Activated CD4-positive, alpha-beta T cell treated with anti-CD3 and anti-CD28 coated beads for 36 hours (primary cell): ENCODE results near the gene REXO4. TPM values are rescaled to one million over a fixed set of nuclear protein-coding genes. Genes with fewer than 3 reads are reported as not detected.
"Not testable (repeated sequence)": the region's sequence is repeated elsewhere in the genome, so short reads cannot be mapped to it uniquely, and the experiment has no call there.

Experiments used
- ATAC-seq: fragments of 200-7000 bp; cut with Tn5 transposase; one replicate; pipeline ENCODE4 v1.10.0; 2021; ENCODE audit warnings: mild to moderate bottlenecking, moderate library complexity
- CTCF ChIA-PET: fragments of 350-600 bp; sonication (Branson Sonifier 250); formaldehyde crosslinking; loops from one replicate; lab custom pipeline; 2021; ENCODE audit warnings: antibody characterized with exemption; lab: Charles Lee
- POLR2A ChIA-PET: fragments of 350-600 bp; sonication (Branson Sonifier 250); formaldehyde crosslinking; loops from one replicate; lab custom pipeline; 2021; ENCODE audit warnings: antibody characterized with exemption, inconsistent platforms; lab: Charles Lee
- DNase-seq: peaks from one replicate; pipeline ENCODE4 v3.0.0-alpha.2; 2020
- H3K27ac Mint-ChIP-seq: one replicate; pipeline ENCODE4 v1.8.0; 2021; ENCODE audit warnings: mixed read lengths
- H3K27me3 Mint-ChIP-seq: one replicate; pipeline ENCODE4 v1.8.0; 2021; ENCODE audit warnings: mixed read lengths
- H3K36me3 Mint-ChIP-seq: one replicate; pipeline ENCODE4 v1.8.0; 2021; ENCODE audit warnings: low read depth, mixed read lengths
- H3K4me1 Mint-ChIP-seq: one replicate; pipeline ENCODE4 v1.8.0; 2021; ENCODE audit warnings: mixed read lengths
- H3K4me3 Mint-ChIP-seq: one replicate; pipeline ENCODE4 v1.8.0; 2021; ENCODE audit warnings: mild to moderate bottlenecking, moderate library complexity, mixed read lengths
- H3K9me3 Mint-ChIP-seq: one replicate; pipeline ENCODE4 v1.8.0; 2021; ENCODE audit warnings: low read depth, mixed read lengths
- intact Hi-C, 2 experiments: fragments of 100-400 bp; cut with DNase I in 1 of 2; cut with micrococcal nuclease in 1 of 2; formaldehyde crosslinking; loops; one replicate each; pipeline versions ENCODE4 v1.14.2 to v1.15.1; 2022 to 2024; cut with DNase I, micrococcal nuclease
- total RNA-seq, 2 experiments: library from RNA; stranded (reverse); gene quantifications; one replicate each; pipeline ENCODE4 v1.2.3, GENCODE V29; 2021

The REXO4 gene
- total RNA-seq, 2 experiments from 2014 or later: 25.9 to 34.3 TPM

DNA sequence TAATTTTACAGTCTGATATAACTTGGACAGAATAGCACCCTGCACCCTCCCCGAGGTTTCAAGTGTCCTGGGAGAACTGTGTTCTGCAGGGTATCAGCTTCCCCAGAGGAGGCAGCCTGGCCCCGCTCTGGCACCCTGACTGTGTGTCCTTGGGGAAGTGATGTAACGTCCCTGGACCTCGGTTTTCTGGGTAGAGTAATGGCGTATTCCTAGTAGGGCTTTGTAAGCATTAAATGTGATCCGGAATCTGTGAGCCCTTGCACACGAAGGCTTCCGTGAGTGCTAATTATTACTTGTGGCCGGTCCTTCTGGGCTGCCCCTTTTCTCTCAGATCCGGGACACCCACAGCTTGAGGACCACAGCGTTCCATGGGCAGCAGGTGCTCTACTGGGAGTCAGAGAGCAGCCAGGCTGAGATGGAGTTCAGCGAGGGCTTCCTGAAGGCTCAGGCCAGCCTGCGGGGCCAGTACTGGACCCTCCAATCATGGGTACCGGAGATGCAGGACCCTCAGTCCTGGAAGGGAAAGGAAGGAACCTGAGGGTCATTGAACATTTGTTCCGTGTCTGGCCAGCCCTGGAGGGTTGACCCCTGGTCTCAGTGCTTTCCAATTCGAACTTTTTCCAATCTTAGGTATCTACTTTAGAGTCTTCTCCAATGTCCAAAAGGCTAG is 41.0 kb upstream of the REXO4 start:
- no peaks in the 10 kb centered on the region for H3K36me3 Mint-ChIP-seq
- H3K4me3 Mint-ChIP-seq: peak overlapping the region; percentile 74

DNA sequence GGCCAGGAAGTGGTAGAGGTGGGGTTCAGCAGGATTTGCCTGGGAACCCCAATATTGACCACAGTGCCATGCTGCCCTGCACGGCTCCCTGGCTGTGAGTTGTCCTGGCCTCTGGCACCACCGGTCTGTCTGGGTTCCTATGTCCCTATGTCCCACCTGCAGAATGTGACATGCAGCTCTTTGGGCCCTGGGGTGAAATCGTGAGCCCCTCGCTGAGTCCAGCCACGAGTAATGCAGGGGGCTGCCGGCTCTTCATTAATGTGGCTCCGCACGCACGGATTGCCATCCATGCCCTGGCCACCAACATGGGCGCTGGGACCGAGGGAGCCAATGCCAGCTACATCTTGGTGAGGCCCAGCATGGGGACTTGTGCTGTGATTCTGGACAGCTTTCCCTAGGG is 39.9 kb upstream of the REXO4 start:
- intact Hi-C loops: loop anchor here in 1 of 2 experiments (2.0 to 5.0 kb wide), 2 partner anchors 29 to 610 kb away; partner anchors contain the start of gene BRD3
- Mint-ChIP-seq H3K27me3 (no peaks in the 10 kb centered on the region), H3K4me1 (no peaks in the 10 kb centered on the region), H3K36me3 (no peaks in the 10 kb centered on the region), H3K4me3 (no peak overlapping the region), H3K27ac (no peak overlapping the region), H3K9me3 (no peaks in the 10 kb centered on the region)
- ChIA-PET POLR2A (no interaction called here), CTCF (interaction anchor here (0.7 to 1.2 kb wide), 2 partner anchors 269 to 413 kb away, joined by 3 read pairs; no protein-coding TSS in a partner anchor)
- ATAC-seq (no peak), DNase-seq (no peak)

More for the DNA sequence above, 41.0 kb upstream of the REXO4 start:
- intact Hi-C loops: loop anchor here (1.0 to 5.0 kb wide), 11 partner anchors 21 to 609 kb away; partner anchors contain the start of genes REXO4 (in 2 of the 2), BRD3 (in 1 of the 2), BRD3OS (in 1 of the 2) and MED22 (in 1 of the 2)
- ChIA-PET POLR2A (interaction anchor here (0.8 to 1.5 kb wide), 3 partner anchors 20 to 428 kb away, joined by 3 to 5 read pairs (median 3); partner anchors contain the start of gene GTF3C5), CTCF (interaction anchor here (0.6 to 1.4 kb wide), 5 partner anchors 28 to 1748 kb away, joined by 3 to 6 read pairs (median 3); no protein-coding TSS in a partner anchor)
- ATAC-seq (no peak), DNase-seq (no peak)
- H3K27ac Mint-ChIP-seq: no peak overlapping the region
- H3K9me3 Mint-ChIP-seq: no peaks in the 10 kb centered on the region
- H3K4me1 Mint-ChIP-seq: no peaks in the 10 kb centered on the region
- no peaks in the 10 kb centered on the region for H3K27me3 Mint-ChIP-seq

DNA sequence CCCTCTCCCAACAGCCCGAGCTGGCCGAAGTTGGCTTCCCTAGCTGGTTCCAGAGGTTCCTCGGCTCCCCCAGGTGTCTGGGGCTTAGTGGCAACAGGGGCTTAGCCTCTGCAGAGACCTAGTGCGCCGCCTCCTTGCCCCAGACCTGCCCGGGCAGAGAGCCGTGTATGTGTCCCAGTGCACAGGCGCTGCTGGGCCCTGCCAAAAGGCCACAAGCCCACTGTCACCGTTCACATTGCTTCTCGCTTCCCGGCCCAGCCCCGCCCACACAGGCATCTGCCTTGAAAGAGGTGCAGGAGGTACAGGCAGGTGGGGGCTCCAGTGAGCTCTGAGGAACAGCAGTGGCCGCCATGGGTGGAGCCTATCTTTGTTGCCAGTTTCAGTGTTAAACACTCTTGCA is 39.4 kb upstream of the REXO4 start:
- Mint-ChIP-seq H3K9me3 (no peaks in the 10 kb centered on the region), H3K27me3 (no peaks in the 10 kb centered on the region), H3K36me3 (no peaks in the 10 kb centered on the region), H3K4me1 (no peaks in the 10 kb centered on the region), H3K4me3 (no peak overlapping the region), H3K27ac (no peak overlapping the region)
- CTCF ChIA-PET: no interaction called here
- POLR2A ChIA-PET: no interaction called here
- no peak for DNase-seq
- intact Hi-C loops: loop anchor here in 1 of 2 experiments (5.0 kb wide), 1 partner anchor 610 kb away; the partner anchor contains the start of gene BRD3
- no peak for ATAC-seq

DNA sequence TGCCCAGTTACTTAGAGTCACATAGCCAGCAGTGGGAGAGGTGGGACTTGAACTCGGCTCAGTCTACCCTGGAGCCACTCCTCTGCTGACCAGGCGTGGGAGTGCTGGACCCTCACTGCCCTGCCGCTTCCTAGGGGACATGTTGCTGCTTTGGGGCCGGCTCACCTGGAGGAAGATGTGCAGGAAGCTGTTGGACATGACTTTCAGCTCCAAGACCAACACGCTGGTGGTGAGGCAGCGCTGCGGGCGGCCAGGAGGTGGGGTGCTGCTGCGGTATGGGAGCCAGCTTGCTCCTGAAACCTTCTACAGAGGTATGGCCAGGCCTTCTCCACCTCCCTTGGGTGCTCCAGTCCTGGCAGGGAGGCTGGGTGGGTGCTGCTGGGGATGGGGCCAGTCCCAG is 38.6 kb upstream of the REXO4 start:
- no peaks in the 10 kb centered on the region for H3K4me1 Mint-ChIP-seq
- no peaks in the 10 kb centered on the region for H3K36me3 Mint-ChIP-seq
- no peak overlapping the region for H3K27ac Mint-ChIP-seq
- ChIA-PET POLR2A (no interaction called here), CTCF (no interaction called here)
- no peaks in the 10 kb centered on the region for H3K27me3 Mint-ChIP-seq
- ATAC-seq: no peak
- H3K9me3 Mint-ChIP-seq: no peaks in the 10 kb centered on the region
- H3K4me3 Mint-ChIP-seq: no peak overlapping the region
- DNase-seq: no peak
- intact Hi-C loops: loop anchor here in 1 of 2 experiments (5.0 kb wide), 1 partner anchor 611 kb away; the partner anchor contains the start of gene BRD3

DNA sequence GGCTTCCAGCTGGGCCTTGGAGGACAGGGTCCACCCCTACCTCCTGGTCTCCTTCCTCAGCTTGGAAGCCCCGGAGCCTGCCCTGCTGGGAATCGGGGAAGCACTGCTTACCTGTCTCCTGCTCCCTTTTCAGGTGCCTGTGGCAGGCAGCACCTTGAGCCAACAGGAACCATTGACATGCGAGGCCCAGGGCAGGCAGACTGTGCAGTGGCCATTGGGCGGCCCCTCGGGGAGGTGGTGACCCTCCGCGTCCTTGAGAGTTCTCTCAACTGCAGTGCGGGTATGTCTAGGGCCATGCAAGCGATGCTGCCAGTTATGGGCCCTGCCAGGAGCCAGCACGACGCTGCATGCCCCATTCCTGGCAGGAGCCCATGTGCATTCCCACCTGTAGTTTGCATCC is 38.1 kb upstream of the REXO4 start:
- Mint-ChIP-seq H3K27me3 (no peaks in the 10 kb centered on the region), H3K4me3 (no peak overlapping the region), H3K27ac (no peak overlapping the region), H3K9me3 (no peaks in the 10 kb centered on the region), H3K4me1 (no peaks in the 10 kb centered on the region), H3K36me3 (no peaks in the 10 kb centered on the region)
- intact Hi-C loops: loop anchor here in 1 of 2 experiments (5.0 kb wide), 1 partner anchor 611 kb away; the partner anchor contains the start of gene BRD3
- CTCF ChIA-PET: no interaction called here
- POLR2A ChIA-PET: no interaction called here
- DNase-seq (no peak), ATAC-seq (no peak)

DNA sequence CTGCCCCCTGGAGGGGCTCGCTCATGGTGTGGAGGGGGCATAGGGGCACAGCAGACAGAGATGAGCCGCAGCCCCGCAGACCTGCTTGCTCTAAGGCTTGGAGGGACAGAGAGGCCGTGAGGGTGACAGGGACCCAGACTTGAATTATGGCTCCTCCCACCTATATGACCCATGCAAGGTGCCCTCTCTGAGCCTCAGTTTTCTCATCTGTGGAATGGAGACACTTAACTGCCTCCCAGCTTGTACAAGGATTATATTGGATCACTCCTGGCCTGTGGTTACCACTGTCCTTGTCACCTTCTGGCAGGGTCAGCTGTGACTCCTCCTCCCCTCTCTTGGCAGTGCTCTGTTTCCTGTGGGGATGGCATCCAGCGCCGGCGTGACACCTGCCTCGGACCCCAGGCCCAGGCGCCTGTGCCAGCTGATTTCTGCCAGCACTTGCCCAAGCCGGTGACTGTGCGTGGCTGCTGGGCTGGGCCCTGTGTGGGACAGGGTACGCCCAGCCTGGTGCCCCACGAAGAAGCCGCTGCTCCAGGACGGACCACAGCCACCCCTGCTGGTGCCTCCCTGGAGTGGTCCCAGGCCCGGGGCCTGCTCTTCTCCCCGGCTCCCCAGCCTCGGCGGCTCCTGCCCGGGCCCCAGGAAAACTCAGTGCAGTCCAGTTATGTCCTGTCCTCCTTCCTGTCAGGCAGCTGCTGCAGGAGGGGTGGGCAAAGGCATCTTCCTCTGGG is 37.3 kb upstream of the REXO4 start:
- no peak overlapping the region for H3K4me3 Mint-ChIP-seq
- DNase-seq: no peak
- H3K36me3 Mint-ChIP-seq: no peaks in the 10 kb centered on the region
- no peaks in the 10 kb centered on the region for H3K4me1 Mint-ChIP-seq
- CTCF ChIA-PET: interaction anchor here (0.6 kb wide), 1 partner anchor 714 kb away, joined by 3 read pairs; no protein-coding TSS in a partner anchor
- no peak for ATAC-seq
- intact Hi-C loops: loop anchor here in 1 of 2 experiments (5.0 kb wide), 1 partner anchor 612 kb away; the partner anchor contains the start of gene BRD3
- H3K27me3 Mint-ChIP-seq: no peaks in the 10 kb centered on the region
- H3K9me3 Mint-ChIP-seq: no peaks in the 10 kb centered on the region
- H3K27ac Mint-ChIP-seq: no peak overlapping the region
- POLR2A ChIA-PET: no interaction called here

DNA sequence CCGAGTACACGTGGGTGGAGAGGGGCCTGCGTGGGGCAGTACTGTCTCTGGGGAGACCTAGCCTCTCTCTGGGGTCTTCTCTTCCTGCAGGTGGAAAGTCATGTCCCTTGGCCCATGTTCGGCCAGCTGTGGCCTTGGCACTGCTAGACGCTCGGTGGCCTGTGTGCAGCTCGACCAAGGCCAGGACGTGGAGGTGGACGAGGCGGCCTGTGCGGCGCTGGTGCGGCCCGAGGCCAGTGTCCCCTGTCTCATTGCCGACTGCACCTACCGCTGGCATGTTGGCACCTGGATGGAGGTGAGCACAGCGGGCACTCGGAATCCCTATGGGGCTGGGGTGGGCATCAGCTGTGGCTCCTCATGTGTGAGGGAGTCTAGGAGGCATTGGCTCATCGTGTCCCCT is 36.5 kb upstream of the REXO4 start:
- no peaks in the 10 kb centered on the region for H3K9me3 Mint-ChIP-seq
- intact Hi-C loops: no loop called here
- H3K27me3 Mint-ChIP-seq: no peaks in the 10 kb centered on the region

DNA sequence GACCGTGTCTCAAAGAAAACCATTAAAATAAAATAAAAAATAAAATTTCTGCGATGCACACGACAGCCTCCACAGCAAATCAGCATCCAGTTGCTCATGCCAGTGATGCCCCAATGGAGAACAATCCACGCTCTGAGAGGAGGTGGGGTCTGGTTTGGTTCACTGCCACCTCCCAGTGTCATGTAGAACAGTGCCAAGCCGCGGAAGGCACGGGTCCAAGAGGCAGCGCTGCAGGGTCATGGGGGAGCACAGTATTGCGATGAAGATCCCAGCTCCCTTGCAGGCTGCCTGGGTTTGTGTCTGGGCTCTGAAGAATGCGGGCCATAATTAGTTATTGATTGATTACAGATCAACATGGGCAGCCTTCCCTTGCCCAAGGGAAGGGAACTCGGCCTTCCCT is 35.8 kb upstream of the REXO4 start:
- ChIA-PET POLR2A (no interaction called here), CTCF (no interaction called here)
- no peaks in the 10 kb centered on the region for H3K27me3 Mint-ChIP-seq
- ATAC-seq: no peak
- H3K9me3 Mint-ChIP-seq: no peaks in the 10 kb centered on the region
- DNase-seq: no peak
- H3K4me3 Mint-ChIP-seq: no peak overlapping the region
- H3K27ac Mint-ChIP-seq: no peak overlapping the region
- intact Hi-C loops: no loop called here
- no peaks in the 10 kb centered on the region for H3K36me3 Mint-ChIP-seq
- H3K4me1 Mint-ChIP-seq: no peaks in the 10 kb centered on the region

More for the DNA sequence above, 36.5 kb upstream of the REXO4 start:
- no peak for ATAC-seq
- POLR2A ChIA-PET: no interaction called here
- Mint-ChIP-seq H3K27ac (no peak overlapping the region), H3K36me3 (no peaks in the 10 kb centered on the region), H3K4me1 (no peaks in the 10 kb centered on the region), H3K4me3 (no peak overlapping the region)
- DNase-seq: no peak
- CTCF ChIA-PET: no interaction called here

DNA sequence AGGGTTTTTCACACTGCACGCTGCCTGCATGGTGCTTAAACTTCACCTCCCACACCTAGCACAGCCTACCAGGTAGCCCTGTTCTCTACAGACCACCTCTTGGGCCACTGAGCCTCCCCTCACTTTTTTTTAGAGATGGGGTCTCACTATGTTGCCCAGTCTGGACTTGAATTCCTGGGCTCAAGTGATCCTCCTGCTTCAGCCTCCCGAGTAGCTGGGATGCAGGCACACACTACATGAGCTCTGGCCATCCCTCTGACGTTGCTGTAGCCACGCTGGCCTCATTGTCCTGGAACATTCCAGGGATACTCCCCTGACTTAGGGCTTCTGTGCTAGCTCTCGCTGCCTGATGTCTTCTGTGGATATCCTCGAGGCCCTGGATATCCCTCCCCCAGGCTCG is 34.8 kb upstream of the REXO4 start:
- POLR2A ChIA-PET: no interaction called here
- ATAC-seq (no peak), DNase-seq (no peak)
- Mint-ChIP-seq H3K4me1 (no peaks in the 10 kb centered on the region), H3K27ac (no peak overlapping the region), H3K4me3 (no peak overlapping the region), H3K27me3 (no peaks in the 10 kb centered on the region), H3K36me3 (no peaks in the 10 kb centered on the region), H3K9me3 (no peaks in the 10 kb centered on the region)
- intact Hi-C loops: no loop called here
- CTCF ChIA-PET: interaction anchor here (0.9 kb wide), 1 partner anchor 26 kb away, joined by 3 read pairs; the partner anchor contains the start of gene SLC2A6

DNA sequence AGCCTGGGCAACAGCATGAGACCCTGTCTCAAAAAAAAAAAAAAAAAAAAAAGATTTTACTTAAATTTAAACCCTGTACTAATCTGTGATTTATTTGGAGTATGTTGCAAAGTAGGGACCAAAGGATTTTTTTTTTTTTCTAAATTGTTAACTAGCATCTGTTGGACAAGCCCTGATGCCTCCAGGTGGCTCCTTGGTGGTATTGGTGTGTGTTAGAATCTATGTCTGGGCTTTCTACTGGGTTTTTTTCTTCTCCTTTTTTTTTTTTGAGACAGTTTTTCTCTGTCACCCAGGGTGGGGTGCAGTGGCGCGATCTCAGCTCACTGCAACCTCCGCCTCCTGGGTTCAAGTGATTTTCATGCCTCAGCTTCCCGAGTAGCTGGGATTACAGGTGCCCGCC is 34.1 kb upstream of the REXO4 start:
- H3K27ac Mint-ChIP-seq, intact Hi-C loops, POLR2A ChIA-PET, H3K4me1 Mint-ChIP-seq, DNase-seq, H3K27me3 Mint-ChIP-seq, H3K36me3 Mint-ChIP-seq, ATAC-seq, H3K4me3 Mint-ChIP-seq, H3K9me3 Mint-ChIP-seq: not testable (repeated sequence)
- CTCF ChIA-PET: interaction anchor here (0.6 to 0.9 kb wide), 4 partner anchors 27 to 273 kb away, joined by 3 to 4 read pairs (median 3); partner anchors contain the start of gene SLC2A6

DNA sequence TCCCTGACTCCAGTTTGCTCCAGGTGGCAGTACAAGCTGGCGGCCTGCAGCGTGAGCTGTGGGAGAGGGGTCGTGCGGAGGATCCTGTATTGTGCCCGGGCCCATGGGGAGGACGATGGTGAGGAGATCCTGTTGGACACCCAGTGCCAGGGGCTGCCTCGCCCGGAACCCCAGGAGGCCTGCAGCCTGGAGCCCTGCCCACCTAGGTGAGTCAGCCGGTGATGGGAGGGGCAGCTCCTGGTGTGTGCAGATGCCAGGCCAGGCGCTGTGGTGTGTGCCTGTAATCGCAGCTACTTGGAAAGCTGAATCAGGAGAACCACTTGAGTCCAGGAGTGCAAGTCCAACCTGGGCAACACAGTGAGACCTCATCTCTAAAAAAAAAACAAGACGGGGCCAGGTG is 31.9 kb upstream of the REXO4 start:
- intact Hi-C loops: no loop called here
- POLR2A ChIA-PET: no interaction called here
- Mint-ChIP-seq H3K4me1 (no peaks in the 10 kb centered on the region), H3K4me3 (no peak overlapping the region), H3K36me3 (no peaks in the 10 kb centered on the region), H3K27me3 (no peaks in the 10 kb centered on the region), H3K27ac (no peak overlapping the region), H3K9me3 (no peaks in the 10 kb centered on the region)
- ATAC-seq (no peak), DNase-seq (no peak)
- CTCF ChIA-PET: no interaction called here
